CD4-positive, alpha-beta T cell treated with Interleukin-12 subunit alpha and Interleukin-12 subunit beta, for 1 hour (primary cell): ENCODE data around the gene EIF3B.
"Not testable (repeated sequence)": the region's sequence is repeated elsewhere in the genome, so short reads cannot be mapped to it uniquely, and the experiment has no call there.

ENCODE experiments used
- DNase-seq: peaks from one replicate; pipeline ENCODE4 v3.0.0-alpha.2; 2020

EIF3B gene

DNA sequence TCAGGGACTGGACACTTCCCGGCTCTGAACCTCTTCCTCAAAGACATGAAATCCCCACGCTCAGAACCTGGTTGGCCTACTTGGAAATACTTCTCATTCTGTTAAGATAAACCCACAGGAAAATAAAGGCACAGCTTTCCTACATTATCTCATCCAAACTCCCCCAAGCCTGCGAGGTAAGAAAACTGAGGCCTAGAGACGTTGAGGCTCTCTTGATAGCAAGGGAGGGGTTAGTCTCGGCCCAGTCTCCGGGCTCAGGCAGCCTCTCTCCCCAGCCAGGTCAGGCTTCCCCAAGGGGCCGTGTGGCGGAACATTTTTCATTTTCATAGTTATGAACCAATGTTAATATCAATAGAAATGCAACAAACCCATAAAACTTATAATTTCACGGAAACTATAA lies 4.6 kb upstream of the EIF3B start:
- no peak for DNase-seq

GRCh38 chr7:2350861-2351260 lies 3.8 kb upstream of the EIF3B start:
- DNase-seq = no peak

DNA sequence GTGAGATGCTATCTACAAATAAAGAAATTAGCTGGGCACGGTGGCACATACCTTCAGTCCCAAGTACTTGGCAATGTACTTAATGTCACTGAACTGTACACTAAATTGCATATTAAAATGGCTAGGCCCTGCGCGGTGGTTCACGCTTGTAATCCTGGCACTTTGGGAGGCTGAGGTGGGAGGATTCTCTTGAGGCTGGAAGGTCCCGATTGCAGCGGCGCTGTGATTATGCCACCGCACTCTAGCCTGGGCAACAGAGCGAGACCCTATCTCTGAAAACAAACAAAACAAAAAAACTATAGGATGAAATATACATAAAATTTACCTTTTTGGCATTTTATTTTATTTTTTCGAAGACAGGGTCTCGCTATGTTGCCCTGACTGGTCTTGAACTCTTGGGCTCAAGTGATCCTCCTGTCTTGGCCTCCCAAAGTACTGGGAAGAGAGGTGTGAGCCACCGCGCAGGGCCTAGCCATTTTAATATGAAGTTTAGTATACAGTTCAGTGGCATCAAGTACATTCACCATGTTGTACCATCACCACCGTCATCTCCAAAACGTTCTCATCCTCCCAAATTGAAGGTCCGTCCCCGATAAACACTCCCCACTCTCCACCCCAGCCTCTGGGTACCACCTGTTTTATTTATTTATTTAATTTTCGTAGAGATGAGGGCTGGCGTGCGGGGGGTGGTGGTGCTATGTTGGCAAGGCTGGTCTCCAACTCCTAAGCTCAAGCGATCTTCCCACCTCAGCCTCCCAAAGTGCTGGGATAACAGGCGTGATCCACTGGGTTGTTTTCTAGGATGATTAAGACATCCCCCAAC lies 1.3 kb upstream of the EIF3B start:
- no peak for DNase-seq

DNA sequence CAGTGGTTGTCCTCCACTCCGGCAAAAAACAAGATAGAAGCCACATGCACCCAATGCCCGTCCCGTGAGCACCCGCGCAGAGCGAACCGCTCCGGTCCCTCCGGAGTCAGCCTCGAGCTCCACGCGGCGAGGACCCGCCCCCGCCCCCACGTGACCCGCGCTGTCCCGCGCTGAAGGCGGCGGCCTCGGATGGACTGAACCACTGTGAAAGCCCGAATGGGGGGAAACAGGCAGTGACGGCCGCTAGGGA lies 766 bp upstream of the EIF3B start:
- DNase-seq = peak; percentile 91

- DNase-seq = peak; percentile 8
Measured at GRCh38 chr7:2354939-2355704, 495 bp downstream of the EIF3B start.

- DNase-seq = no peak
Measured at GRCh38 chr7:2355705-2356008, 1.0 kb downstream of the EIF3B start.

DNA sequence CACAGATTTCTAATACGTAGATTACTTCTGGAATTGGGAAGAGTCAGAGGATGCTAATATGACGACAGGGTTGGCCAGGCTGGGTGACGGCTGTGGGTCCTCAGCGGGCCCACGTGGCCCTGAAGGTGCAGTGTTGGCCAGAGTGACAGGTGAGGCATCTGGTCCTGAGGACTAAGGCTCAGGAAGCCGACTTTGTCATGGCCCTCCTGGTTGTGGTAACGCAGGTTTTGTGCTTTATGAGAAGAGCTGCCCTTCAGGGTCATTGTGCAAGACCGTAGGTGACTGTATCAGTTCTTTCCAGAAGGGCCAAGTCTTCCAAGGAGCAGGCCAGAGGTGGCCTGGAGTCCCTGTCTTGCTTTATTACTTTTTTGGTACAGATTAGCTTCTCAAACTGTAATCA lies 2.5 kb downstream of the EIF3B start:
- DNase-seq = no peak

DNA sequence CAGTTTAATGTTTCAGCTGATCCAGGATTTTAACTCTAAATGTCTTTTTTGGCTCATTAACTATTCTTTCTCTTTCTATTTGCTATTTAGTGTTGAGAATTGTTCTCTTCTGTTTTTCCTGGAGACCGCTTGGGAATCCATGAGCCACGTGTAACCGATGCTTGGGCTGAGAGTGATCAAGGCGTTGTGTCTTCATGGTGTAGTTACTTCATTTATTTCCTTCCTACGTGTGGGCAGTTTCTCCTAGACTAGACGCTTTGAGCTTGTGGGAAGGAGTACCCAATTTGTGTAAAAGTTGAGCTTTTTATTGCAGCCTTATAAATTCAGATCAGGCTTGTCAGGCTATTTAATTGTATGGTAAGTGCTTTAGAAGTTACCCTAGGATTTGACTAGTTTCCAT lies 2.9 kb downstream of the EIF3B start:
- no peak for DNase-seq

- no peak for DNase-seq
Measured at GRCh38 chr7:2358968-2359527, 4.4 kb downstream of the EIF3B start.

DNA sequence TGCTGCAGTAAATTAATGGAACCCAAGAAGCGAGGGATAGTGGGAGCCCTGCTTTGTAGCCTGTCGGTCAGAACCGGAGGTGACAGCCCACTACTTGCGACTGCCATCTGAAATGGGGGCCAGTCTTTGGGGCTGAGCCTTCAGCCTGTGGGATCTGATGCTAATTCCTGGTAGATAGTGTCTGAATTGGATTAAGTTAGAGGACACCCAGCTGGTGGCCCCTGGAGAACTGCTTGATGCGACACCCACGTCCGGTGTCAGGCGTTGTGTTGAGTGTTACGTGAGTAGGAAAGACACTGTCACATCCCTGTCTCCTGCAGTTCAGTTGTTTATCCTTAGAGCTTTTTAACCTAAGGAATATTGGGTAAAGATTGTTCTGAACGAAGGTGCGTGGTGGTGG lies 5.0 kb downstream of the EIF3B start:
- DNase-seq = no peak

DNA sequence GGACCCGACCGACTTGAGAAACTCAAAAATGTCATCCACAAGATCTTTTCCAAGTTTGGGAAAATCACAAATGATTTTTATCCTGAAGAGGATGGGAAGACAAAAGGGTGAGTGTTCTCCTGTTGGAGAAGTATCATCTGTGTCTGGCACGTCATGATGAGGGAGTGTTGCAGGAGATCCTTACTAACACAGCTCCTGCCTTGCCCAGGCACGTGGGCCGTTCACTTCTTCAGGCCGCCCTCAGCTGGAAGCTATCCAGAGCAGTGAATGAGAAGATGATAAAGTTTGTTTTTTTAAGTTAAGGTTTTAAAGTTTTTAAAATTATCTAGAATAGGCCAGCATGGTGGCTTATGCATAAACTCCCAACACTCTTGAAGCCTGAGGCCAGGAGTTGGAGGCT lies 6.2 kb downstream of the EIF3B start:
- no peak for DNase-seq

DNA sequence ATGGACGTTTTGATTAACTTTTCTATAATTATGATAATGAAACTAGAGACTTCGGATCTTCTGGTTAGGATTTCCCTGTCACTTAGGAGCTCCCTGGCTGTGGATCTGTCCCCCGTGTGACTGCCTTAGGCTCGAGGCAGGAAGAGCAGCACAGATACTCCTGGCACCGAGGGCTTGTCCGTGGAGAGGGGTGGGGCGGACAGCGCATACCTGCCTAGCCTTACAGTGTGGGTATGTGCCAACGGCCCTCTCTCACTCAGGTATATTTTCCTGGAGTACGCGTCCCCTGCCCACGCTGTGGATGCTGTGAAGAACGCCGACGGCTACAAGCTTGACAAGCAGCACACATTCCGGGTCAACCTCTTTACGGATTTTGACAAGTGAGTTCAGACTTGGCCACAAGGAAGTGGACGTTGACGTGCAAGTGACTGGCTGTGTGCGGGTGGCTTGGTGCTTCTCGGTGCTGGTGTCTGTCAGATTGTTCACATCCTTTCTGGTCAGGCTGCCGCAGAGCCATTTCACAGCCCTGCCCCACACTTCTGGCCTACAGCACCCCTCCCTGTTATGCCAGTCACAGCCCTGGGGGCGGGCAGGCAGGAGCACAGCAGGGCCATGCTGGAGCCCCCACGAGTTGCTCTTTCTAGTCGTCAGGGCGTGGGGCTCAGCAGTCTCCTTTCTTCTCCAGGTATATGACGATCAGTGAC lies 7.9 kb downstream of the EIF3B start:
- DNase-seq = no peak

- DNase-seq = no peak
Measured at GRCh38 chr7:2369139-2369538, 14.5 kb downstream of the EIF3B start.

DNA sequence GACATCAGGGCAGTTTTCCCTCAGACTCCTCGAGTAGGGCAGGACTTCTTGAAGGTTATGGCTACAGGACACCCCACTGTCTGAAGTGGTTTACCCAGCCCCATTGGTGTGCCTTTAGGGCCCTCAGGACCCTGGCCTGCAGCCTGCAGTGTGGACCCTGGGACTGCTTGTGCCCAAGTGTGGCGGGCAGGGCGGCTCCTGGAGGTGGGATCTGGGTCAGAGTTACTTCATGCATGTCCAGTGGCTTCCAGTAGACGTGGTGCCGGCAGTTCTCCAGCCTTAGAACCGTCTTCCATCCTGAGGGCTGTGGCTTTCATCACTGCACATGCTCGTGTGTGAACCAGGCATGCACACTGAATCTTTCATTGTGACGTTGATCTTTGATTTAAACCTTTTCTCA lies 16.7 kb downstream of the EIF3B start:
- DNase-seq = no peak

- DNase-seq = no peak
Measured at GRCh38 chr7:2372724-2373123, 18.1 kb downstream of the EIF3B start.

DNA sequence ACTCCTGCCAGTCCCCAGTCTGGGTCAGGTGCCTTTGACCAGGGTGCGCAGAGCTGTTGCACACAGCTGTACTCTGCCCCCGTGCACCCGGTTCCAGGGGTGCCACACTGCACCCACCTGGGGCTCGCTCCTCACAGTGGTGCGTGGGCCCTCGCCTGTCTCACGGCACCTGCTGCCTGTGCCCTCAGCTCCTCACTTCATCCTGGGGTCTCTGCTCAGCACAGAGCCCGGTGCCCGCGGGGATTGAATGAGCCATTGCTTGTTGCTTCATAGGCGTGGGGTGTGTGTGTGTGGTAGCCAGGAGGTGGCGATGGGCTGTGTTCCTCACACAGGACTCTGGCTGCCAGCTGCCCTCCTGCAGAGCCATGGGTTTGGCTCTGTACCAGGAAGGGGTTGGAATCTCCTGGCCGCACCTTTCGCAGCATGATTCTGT lies 18.5 kb downstream of the EIF3B start:
- DNase-seq = no peak

GRCh38 chr7:2373646-2374045 lies 19.0 kb downstream of the EIF3B start:
- DNase-seq = no peak

- no peak for DNase-seq
Measured at GRCh38 chr7:2374401-2374800, 19.8 kb downstream of the EIF3B start.

DNA sequence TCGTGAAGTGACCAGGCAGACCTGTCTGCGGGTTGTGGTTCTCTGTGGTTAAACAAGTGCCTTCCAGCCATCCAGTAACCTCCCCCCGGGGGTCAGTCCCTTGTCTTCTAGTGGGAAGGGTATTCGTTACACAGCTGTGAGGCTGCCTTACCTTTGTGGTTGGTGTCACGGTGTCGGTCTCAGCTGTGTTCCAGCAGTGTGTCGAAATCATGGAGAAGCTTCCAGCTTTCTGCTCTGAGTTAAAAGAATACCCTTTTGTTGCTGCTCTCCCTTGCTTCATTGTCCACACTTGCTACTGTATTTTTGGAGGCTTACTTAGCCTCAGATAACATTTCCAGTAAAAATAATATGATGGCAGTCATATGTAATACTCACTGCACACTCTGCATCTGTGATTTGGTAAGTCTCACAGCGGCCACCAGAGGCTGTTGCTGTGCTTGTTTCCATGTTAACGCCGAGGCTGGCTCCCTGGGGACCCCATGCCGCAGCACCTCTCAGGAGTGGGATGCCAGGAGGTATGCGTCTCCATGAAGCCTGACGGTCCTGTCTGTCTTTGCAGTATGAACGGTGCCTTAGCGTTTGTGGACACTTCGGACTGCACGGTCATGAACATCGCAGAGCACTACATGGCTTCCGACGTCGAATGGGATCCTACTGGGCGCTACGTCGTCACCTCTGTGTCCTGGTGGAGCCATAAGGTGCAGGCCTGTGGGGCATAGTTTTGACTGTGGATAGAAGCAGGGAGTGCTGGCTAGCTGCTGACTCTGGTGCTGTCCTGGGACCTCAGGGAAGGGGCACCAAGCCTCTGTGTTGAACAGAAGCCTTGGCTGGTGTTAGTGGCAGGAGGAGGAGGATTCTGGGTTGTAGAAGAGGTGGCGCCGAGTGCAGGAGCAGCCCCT lies 20.5 kb downstream of the EIF3B start:
- DNase-seq = no peak

DNA sequence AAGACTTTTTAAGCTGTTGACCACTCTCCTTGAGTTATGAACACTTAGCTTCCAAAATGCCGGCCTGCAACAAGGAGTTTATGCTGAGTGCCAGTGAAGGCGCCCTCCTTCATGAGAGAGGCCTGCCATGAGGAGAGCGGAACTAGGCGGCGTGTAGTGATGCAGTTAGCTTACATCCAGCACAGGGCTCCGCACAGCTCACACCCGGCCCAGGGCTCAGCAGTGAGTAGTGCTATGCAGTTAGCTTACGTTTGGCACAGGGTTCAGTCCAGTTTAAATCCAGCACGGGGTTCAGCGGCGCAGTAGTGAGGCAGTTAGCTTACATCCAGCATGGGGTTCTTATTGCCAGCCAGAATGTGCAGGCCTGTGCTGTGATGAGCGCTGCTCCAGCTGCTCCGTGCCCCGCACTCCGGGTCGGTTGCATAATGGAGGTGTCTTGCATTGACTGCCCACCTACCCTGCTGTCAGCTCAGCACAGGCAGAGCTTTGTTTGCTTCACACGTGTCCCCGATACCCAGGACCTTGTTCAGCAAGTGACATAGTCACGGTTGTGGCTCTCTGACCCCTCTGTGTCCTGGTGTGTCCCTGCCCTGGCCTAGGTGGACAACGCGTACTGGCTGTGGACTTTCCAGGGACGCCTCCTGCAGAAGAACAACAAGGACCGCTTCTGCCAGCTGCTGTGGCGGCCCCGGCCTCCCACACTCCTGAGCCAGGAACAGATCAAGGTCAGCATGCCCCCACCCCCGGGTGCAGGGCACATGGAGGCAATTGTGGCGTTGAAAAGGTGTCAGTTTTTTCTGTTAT lies 21.9 kb downstream of the EIF3B start:
- DNase-seq = no peak

- not testable (repeated sequence) for DNase-seq
Measured at GRCh38 chr7:2377492-2377891, 22.9 kb downstream of the EIF3B start.

DNA sequence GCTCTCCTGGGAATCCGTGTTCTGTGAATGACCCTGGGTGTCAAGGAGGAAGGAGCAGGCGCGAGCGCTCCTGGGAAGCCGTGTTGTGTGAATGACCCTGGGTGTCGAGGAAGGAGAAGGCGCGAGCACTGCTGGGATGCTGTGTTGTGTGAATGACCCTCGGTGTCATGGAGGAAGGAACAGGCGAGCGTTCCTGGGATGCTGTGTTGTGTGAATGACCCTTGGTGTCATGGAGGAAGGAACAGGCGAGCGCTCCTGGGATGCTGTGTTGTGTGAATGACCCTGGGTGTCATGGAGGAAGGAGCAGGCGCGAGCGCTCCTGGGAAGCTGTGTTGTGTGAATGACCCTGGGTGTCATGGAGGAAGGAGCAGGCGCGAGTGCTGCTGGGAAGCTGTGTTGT lies 23.5 kb downstream of the EIF3B start:
- not testable (repeated sequence) for DNase-seq
